Immature natural killer cell (primary cell): ENCODE measurements around the gene SLC29A2. TPM values are rescaled to one million over a fixed set of nuclear protein-coding genes. Genes with fewer than 3 reads are reported as not detected.
"Not testable (repeated sequence)": the region's sequence is repeated elsewhere in the genome, so short reads cannot be mapped to it uniquely, and the experiment has no call there.

ENCODE experiments used
- DNase-seq, 3 donors: peaks; one replicate each; pipeline ENCODE4 v3.0.0; 2022; ENCODE audit warnings: mixed read lengths in 1 of 3
- H3K27ac Mint-ChIP-seq, 6 donors: one replicate each; pipeline ENCODE4 v1.8.0; 2020; ENCODE audit warnings: mixed read lengths in 6 of 6, mild to moderate bottlenecking in 5 of 6, inconsistent platforms in 4 of 6, moderate library complexity in 3 of 6
- H3K27me3 Mint-ChIP-seq, 3 donors: one replicate each; pipeline ENCODE4 v1.8.0; 2020 to 2021; ENCODE audit warnings: low read depth in 3 of 3, mild to moderate bottlenecking in 3 of 3, mixed read lengths in 3 of 3, moderate library complexity in 3 of 3, inconsistent platforms in 1 of 3
- H3K36me3 Mint-ChIP-seq, 3 donors: one replicate each; pipeline ENCODE4 v1.8.0; 2020; ENCODE audit warnings: mixed read lengths in 3 of 3, inconsistent platforms in 2 of 3, mild to moderate bottlenecking in 2 of 3
- H3K4me1 Mint-ChIP-seq, 2 donors: one replicate each; pipeline ENCODE4 v1.8.0; 2020; ENCODE audit warnings: inconsistent platforms in 2 of 2, mild to moderate bottlenecking in 2 of 2, mixed read lengths in 2 of 2, moderate library complexity in 1 of 2
- H3K4me3 Mint-ChIP-seq, 5 donors: one replicate each; pipeline ENCODE4 v1.8.0; 2020; ENCODE audit warnings: mild to moderate bottlenecking in 5 of 5, mixed read lengths in 5 of 5, inconsistent platforms in 3 of 5, moderate library complexity in 3 of 5
- H3K9me3 Mint-ChIP-seq, 6 donors: one replicate each; pipeline ENCODE4 v1.8.0; 2020; ENCODE audit warnings: mild to moderate bottlenecking in 6 of 6, mixed read lengths in 6 of 6, inconsistent platforms in 4 of 6, moderate library complexity in 3 of 6
- polyA plus RNA-seq, 3 donors: library from polyadenylated mRNA; unstranded; fragments of 300-500 nt; fragmentation: Illumina TruSeq; gene quantifications; one replicate each; pipeline ENCODE4 v1.2.3, GENCODE V29; 2021

The SLC29A2 gene
- polyA plus RNA-seq, 3 donors from 2014 or later, result 0.21 to 0.32 TPM; not detected in 1

GRCh38 chr11:66409226-66409625 is 37.7 kb upstream of the SLC29A2 start:
- H3K27ac Mint-ChIP-seq, result no peak overlapping the region
- H3K4me3 Mint-ChIP-seq, result no peak overlapping the region
- H3K4me1 Mint-ChIP-seq, result peaks cover 2 to 6% of the 10 kb centered on the region in 2 donors

GRCh38 chr11:66408488-66409214 is 37.1 kb upstream of the SLC29A2 start:
- H3K36me3 Mint-ChIP-seq, result no peaks in the 10 kb centered on the region
- peak overlapping the region; percentile 56 to 79 (median 74) for H3K4me3 Mint-ChIP-seq
- H3K27ac Mint-ChIP-seq, result peak overlapping the region in 1 of 6 donors; percentile 86
- DNase-seq, result peak; percentile 85 to 89 (median 87)
- peaks cover 4 to 20% (median 5%) of the 10 kb centered on the region in 3 donors for H3K27me3 Mint-ChIP-seq
- H3K4me1 Mint-ChIP-seq, result peaks cover 2 to 6% of the 10 kb centered on the region in 2 donors
- H3K9me3 Mint-ChIP-seq, result no peaks in the 10 kb centered on the region

More at GRCh38 chr11:66409226-66409625, 37.7 kb upstream of the SLC29A2 start:
- Mint-ChIP-seq H3K36me3 (no peaks in the 10 kb centered on the region), H3K9me3 (no peaks in the 10 kb centered on the region), H3K27me3 (peaks cover 4 to 20% (median 5%) of the 10 kb centered on the region in 3 donors)
- no peak for DNase-seq

GRCh38 chr11:66407651-66408050 is 36.1 kb upstream of the SLC29A2 start:
- Mint-ChIP-seq H3K4me1 (peaks cover 2 to 6% of the 10 kb centered on the region in 2 donors), H3K27ac (no peak overlapping the region), H3K36me3 (no peaks in the 10 kb centered on the region), H3K27me3 (peaks cover 4 to 18% (median 5%) of the 10 kb centered on the region in 3 donors), H3K9me3 (no peaks in the 10 kb centered on the region), H3K4me3 (no peak overlapping the region)
- no peak for DNase-seq

- Mint-ChIP-seq H3K27me3 (peaks cover 0 to 6% (median 6%) of the 10 kb centered on the region in 3 donors), H3K9me3 (no peaks in the 10 kb centered on the region), H3K4me3 (no peak overlapping the region), H3K4me1 (no peaks in the 10 kb centered on the region), H3K27ac (no peak overlapping the region), H3K36me3 (no peaks in the 10 kb centered on the region)
- DNase-seq, result no peak
Measured at GRCh38 chr11:66393954-66394353, 22.4 kb upstream of the SLC29A2 start.

GRCh38 chr11:66391322-66391721 is 19.8 kb upstream of the SLC29A2 start:
- no peaks in the 10 kb centered on the region for H3K36me3 Mint-ChIP-seq
- H3K4me1 Mint-ChIP-seq, result peaks cover 4 to 5% of the 10 kb centered on the region in 2 donors
- no peaks in the 10 kb centered on the region for H3K9me3 Mint-ChIP-seq
- H3K27ac Mint-ChIP-seq, result no peak overlapping the region
- no peak overlapping the region for H3K4me3 Mint-ChIP-seq
- DNase-seq, result no peak
- peaks cover 2 to 6% (median 4%) of the 10 kb centered on the region in 3 donors for H3K27me3 Mint-ChIP-seq

GRCh38 chr11:66388780-66389386 is 17.3 kb upstream of the SLC29A2 start:
- H3K9me3 Mint-ChIP-seq, result no peaks in the 10 kb centered on the region
- no peaks in the 10 kb centered on the region for H3K36me3 Mint-ChIP-seq
- peak; percentile 44 to 65 (median 57) for DNase-seq
- no peak overlapping the region for H3K4me3 Mint-ChIP-seq
- H3K27me3 Mint-ChIP-seq, result peaks cover 2 to 6% (median 4%) of the 10 kb centered on the region in 3 donors
- H3K27ac Mint-ChIP-seq, result no peak overlapping the region
- H3K4me1 Mint-ChIP-seq, result peaks cover 9% of the 10 kb centered on the region in 2 donors

- Mint-ChIP-seq H3K27ac (peak overlapping the region in 2 of 6 donors; percentile 25 to 61), H3K9me3 (no peaks in the 10 kb centered on the region), H3K4me3 (peak overlapping the region in 4 of 5 donors; percentile 10 to 71 (median 42)), H3K27me3 (peaks cover 2 to 6% (median 4%) of the 10 kb centered on the region in 3 donors), H3K36me3 (no peaks in the 10 kb centered on the region), H3K4me1 (peaks cover 9% of the 10 kb centered on the region in 2 donors)
- DNase-seq, result peak; percentile 58 to 72 (median 67)
Measured at GRCh38 chr11:66386171-66387069, 14.9 kb upstream of the SLC29A2 start.

- H3K36me3 Mint-ChIP-seq, H3K9me3 Mint-ChIP-seq, H3K27ac Mint-ChIP-seq, H3K4me1 Mint-ChIP-seq, H3K27me3 Mint-ChIP-seq, DNase-seq, H3K4me3 Mint-ChIP-seq: not testable (repeated sequence)
Measured at GRCh38 chr11:66384316-66384715, 12.8 kb upstream of the SLC29A2 start.

GRCh38 chr11:66380264-66380663 is 8.7 kb upstream of the SLC29A2 start:
- H3K4me3 Mint-ChIP-seq, H3K36me3 Mint-ChIP-seq, H3K27me3 Mint-ChIP-seq, H3K27ac Mint-ChIP-seq, DNase-seq, H3K9me3 Mint-ChIP-seq, H3K4me1 Mint-ChIP-seq: not testable (repeated sequence)

GRCh38 chr11:66373690-66374287 is 2.2 kb upstream of the SLC29A2 start:
- not testable (repeated sequence) for H3K27me3 Mint-ChIP-seq, H3K9me3 Mint-ChIP-seq, H3K4me1 Mint-ChIP-seq, DNase-seq, H3K36me3 Mint-ChIP-seq, H3K27ac Mint-ChIP-seq
- H3K4me3 Mint-ChIP-seq, result peak overlapping the region in 3 of 5 donors; percentile 21 to 44 (median 36)

- Mint-ChIP-seq H3K36me3 (no peaks in the 10 kb centered on the region), H3K4me3 (peak overlapping the region in 4 of 5 donors; percentile 21 to 44 (median 32)), H3K9me3 (no peaks in the 10 kb centered on the region), H3K27ac (peak overlapping the region in 2 of 6 donors; percentile 40 to 60), H3K4me1 (peaks cover 9% of the 10 kb centered on the region in 2 donors), H3K27me3 (peaks cover 3 to 5% (median 5%) of the 10 kb centered on the region in 3 donors)
- no peak for DNase-seq
Measured at GRCh38 chr11:66373265-66373664, 1.7 kb upstream of the SLC29A2 start.

- Mint-ChIP-seq H3K27ac (peak overlapping the region in 1 of 6 donors; percentile 35), H3K9me3 (no peaks in the 10 kb centered on the region), H3K4me1 (peaks cover 9% of the 10 kb centered on the region in 2 donors), H3K27me3 (peaks cover 3 to 5% (median 4%) of the 10 kb centered on the region in 3 donors), H3K4me3 (peak overlapping the region; percentile 21 to 60 (median 35)), H3K36me3 (no peaks in the 10 kb centered on the region)
- no peak for DNase-seq
Measured at GRCh38 chr11:66369073-66369894, 2.3 kb downstream of the SLC29A2 start.
